ENCODE results near the gene CGRRF1. TPM values are rescaled to one million over a fixed set of nuclear protein-coding genes. Genes with fewer than 3 reads are reported as not detected.

CGRRF1 gene
- total and polyA plus RNA-seq, 7 donors: 14.1 to 41.9 (median 21.6) TPM

GRCh38 chr14:54547583-54547982 lies 37.9 kb downstream of the CGRRF1 start:
- no peak overlapping the region for H3K27ac ChIP-seq
- intact Hi-C loops (cut with DNase I): no loop called here
- no peaks in the 10 kb centered on the region for H3K27me3 ChIP-seq (ENCODE audit: insufficient read depth in 3 of 3, low read length in 2 of 3)
- DNase-seq (no peak), ATAC-seq (no peak)
- H3K4me3 ChIP-seq: no peak overlapping the region
- WGBS, 3 donors: 94 to 97% (median 96%) methylated on average over 3 of the region's 3 CpGs
- no peaks in the 10 kb centered on the region for H3K4me1 ChIP-seq
- H3K9me3 ChIP-seq: no peaks in the 10 kb centered on the region
- no peaks in the 10 kb centered on the region for H3K36me3 ChIP-seq (ENCODE audit: insufficient read depth in 1 of 2, low read depth in 1 of 2)
- TF ChIP-seq, protein P1, sequence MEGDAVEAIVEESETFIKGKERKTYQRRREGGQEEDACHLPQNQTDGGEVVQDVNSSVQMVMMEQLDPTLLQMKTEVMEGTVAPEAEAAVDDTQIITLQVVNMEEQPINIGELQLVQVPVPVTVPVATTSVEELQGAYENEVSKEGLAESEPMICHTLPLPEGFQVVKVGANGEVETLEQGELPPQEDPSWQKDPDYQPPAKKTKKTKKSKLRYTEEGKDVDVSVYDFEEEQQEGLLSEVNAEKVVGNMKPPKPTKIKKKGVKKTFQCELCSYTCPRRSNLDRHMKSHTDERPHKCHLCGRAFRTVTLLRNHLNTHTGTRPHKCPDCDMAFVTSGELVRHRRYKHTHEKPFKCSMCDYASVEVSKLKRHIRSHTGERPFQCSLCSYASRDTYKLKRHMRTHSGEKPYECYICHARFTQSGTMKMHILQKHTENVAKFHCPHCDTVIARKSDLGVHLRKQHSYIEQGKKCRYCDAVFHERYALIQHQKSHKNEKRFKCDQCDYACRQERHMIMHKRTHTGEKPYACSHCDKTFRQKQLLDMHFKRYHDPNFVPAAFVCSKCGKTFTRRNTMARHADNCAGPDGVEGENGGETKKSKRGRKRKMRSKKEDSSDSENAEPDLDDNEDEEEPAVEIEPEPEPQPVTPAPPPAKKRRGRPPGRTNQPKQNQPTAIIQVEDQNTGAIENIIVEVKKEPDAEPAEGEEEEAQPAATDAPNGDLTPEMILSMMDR (IDR thresholded peaks at IDR 0.05): no peak

DNA sequence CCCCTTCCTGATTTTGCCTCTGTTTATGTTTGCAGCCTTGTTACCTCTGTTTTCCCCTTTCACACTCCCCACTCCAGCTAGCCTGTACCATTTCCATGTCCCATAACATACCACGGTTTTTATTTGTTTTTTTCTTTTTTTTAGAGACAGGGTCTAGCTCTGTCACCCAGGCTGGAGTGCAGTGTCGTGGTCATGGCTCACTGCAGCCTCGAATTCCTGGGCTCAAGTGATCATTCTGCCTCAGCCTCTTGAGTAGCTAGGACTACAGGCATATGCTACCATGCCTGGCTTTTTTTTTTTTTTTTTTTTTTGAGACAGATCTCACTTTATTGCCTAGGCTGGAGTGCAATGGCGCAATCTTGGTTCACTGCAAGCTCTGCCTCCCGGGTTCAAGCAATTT lies 38.8 kb downstream of the CGRRF1 start:
- Histone ChIP-seq H3K27me3 (ENCODE audit: insufficient read depth in 3 of 3, low read length in 2 of 3) (no peaks in the 10 kb centered on the region), H3K27ac (no peak overlapping the region), H3K36me3 (ENCODE audit: insufficient read depth in 1 of 2, low read depth in 1 of 2) (no peaks in the 10 kb centered on the region), H3K4me3 (no peak overlapping the region), H3K9me3 (no peaks in the 10 kb centered on the region), H3K4me1 (no peaks in the 10 kb centered on the region)
- intact Hi-C loops (cut with DNase I): no loop called here
- TF ChIP-seq, protein P1 (IDR thresholded peaks at IDR 0.05): no peak
- ATAC-seq: no peak
- WGBS, 3 donors: 83 to 87% (median 84%) methylated on average over 5 of the region's 5 CpGs
- no peak for DNase-seq

DNA sequence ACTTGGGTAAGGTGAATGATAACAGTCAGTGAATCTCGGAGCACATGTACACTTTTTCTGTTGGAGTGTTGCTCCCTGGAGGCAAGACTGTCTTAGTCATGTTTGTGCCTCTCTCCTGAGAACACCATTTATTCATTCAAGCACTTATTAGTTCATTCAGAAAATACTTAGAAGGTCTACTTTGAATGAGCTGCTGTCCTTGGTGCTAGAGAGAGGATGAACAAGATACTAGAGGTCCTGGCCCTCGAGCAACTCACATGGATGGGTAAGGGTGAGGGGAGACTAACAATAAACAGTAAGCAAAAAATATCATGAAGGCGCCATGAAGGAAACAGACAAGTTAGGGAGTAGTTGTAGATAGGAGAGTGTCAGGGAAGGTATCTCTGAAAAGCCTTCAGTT lies 40.2 kb downstream of the CGRRF1 start:
- no peak overlapping the region for H3K27ac ChIP-seq
- H3K4me1 ChIP-seq: no peaks in the 10 kb centered on the region
- H3K4me3 ChIP-seq: no peak overlapping the region
- no peak for ATAC-seq
- no peak for DNase-seq
- no peaks in the 10 kb centered on the region for H3K36me3 ChIP-seq (ENCODE audit: insufficient read depth in 1 of 2, low read depth in 1 of 2)
- WGBS, 3 donors: 82 to 91% (median 82%) methylated on average over 3 of the region's 3 CpGs
- H3K27me3 ChIP-seq (ENCODE audit: insufficient read depth in 3 of 3, low read length in 2 of 3): no peaks in the 10 kb centered on the region
- no peaks in the 10 kb centered on the region for H3K9me3 ChIP-seq
- intact Hi-C loops (cut with DNase I): no loop called here
- TF ChIP-seq, protein P1 (IDR thresholded peaks at IDR 0.05): no peak

DNA sequence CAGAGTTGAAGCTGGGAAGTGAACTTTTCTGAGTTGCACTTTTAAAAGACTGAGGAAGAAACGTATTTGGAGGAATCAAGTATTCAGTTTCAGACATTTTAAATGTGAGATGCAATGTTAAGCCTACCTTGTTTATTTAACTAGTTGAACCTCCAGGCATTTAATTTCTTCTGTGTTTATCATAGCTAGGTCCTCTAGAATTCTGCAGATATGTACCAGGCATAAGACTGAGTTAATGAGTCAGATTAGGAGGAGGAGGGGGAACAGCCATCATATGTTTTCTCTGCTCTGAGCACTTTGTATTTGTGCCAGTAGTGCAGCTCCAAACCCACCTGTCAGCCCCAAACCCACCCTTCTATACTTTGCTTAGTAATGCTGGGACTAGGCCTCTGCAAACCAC lies 40.8 kb downstream of the CGRRF1 start:
- H3K27me3 ChIP-seq (ENCODE audit: insufficient read depth in 3 of 3, low read length in 2 of 3): no peaks in the 10 kb centered on the region
- no peaks in the 10 kb centered on the region for H3K36me3 ChIP-seq (ENCODE audit: insufficient read depth in 1 of 2, low read depth in 1 of 2)
- H3K27ac ChIP-seq: no peak overlapping the region
- intact Hi-C loops (cut with DNase I): no loop called here
- TF ChIP-seq, protein P1 (IDR thresholded peaks at IDR 0.05): no peak
- ATAC-seq: no peak
- no peak overlapping the region for H3K4me3 ChIP-seq
- no peak for DNase-seq
- no peaks in the 10 kb centered on the region for H3K9me3 ChIP-seq
- 81 to 89% (median 85%) methylated on average over 1 of the region's 1 CpG for WGBS, 3 donors
- H3K4me1 ChIP-seq: no peaks in the 10 kb centered on the region

- intact Hi-C loops (cut with DNase I): no loop called here
- no peak overlapping the region for H3K27ac ChIP-seq
- H3K4me3 ChIP-seq: no peak overlapping the region
- TF ChIP-seq, protein P1 (IDR thresholded peaks at IDR 0.05): no peak
- H3K9me3 ChIP-seq: no peaks in the 10 kb centered on the region
- no peaks in the 10 kb centered on the region for H3K36me3 ChIP-seq (ENCODE audit: insufficient read depth in 1 of 2, low read depth in 1 of 2)
- no peaks in the 10 kb centered on the region for H3K4me1 ChIP-seq
- 85 to 96% (median 92%) methylated on average over 2 of the region's 2 CpGs for WGBS, 3 donors
- no peak for DNase-seq
- ATAC-seq: no peak
- H3K27me3 ChIP-seq (ENCODE audit: insufficient read depth in 3 of 3, low read length in 2 of 3): peaks cover 0 to 2% (median 0%) of the 10 kb centered on the region in 3 donors
These were observed 44.7 kb downstream of the CGRRF1 start for GRCh38 chr14:54554401-54554800.

Measured in psoas muscle (tissue), 8 donors.